WERI-Rb-1 (cell line): ENCODE measurements around the gene ERCC2.
"Not testable (repeated sequence)": the region's sequence is repeated elsewhere in the genome, so short reads cannot be mapped to it uniquely, and the experiment has no call there.

ENCODE experiments used
- DNase-seq: peaks from one replicate; pipeline ENCODE4 v3.0.0-alpha.2; 2020
- H3K27ac ChIP-seq: fragments of 250-450 bp; sonication (Bioruptor Pico); 2 replicates; pipeline ENCODE4 v1.5.1; 2020; ENCODE audit warnings: mild to moderate bottlenecking, moderate library complexity
- H3K27me3 ChIP-seq: fragments of 250-450 bp; sonication (Bioruptor Pico); 2 replicates; pipeline ENCODE4 v1.5.1; 2021; ENCODE audit warnings: mild to moderate bottlenecking, low read depth, moderate library complexity; ENCODE audit not compliant: insufficient read depth, severe bottlenecking
- H3K36me3 ChIP-seq: fragments of 250-450 bp; sonication (Bioruptor Pico); 2 replicates; pipeline ENCODE4 v1.5.1; 2020; ENCODE audit warnings: mild to moderate bottlenecking, moderate library complexity
- H3K4me3 ChIP-seq: 2 replicates; pipeline ENCODE4 v1.5.1; 2011; ENCODE audit warnings: low read depth, mild to moderate bottlenecking, control low read depth, low read length
- H3K9me3 ChIP-seq: fragments of 250-450 bp; sonication (Bioruptor Pico); 2 replicates; pipeline ENCODE4 v1.5.1; 2021; ENCODE audit warnings: mild to moderate bottlenecking, moderate library complexity; ENCODE audit not compliant: severe bottlenecking
- TF ChIP-seq, protein P1 (sequence below): IDR thresholded peaks from 2 replicates; pipeline ENCODE4 v1.5.1; 2011; ENCODE audit warnings: low read depth, mild to moderate bottlenecking, control low read depth, inconsistent platforms, low read length

Gene ERCC2

DNA sequence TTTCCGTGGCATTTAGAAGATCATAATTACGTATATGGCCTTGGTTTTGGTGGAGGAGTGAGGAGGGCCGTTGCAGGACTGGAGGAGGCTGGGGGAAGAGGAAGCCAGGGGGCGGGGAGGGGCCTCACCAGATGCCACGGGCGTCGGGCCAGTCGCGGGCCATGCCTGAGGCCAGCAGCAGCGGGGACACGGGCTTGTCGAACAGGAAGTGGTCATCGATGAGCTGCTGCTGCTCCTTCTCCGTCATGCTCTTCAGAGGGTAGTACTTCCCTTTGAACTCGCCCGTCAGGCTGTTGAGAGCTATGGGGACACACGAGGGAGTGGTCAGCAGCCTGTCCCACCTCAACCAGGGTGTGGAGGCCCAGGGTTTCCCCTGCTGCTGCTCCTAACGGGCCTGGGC, 58.8 kb downstream of the ERCC2 start:
- no peaks in the 10 kb centered on the region for H3K36me3 ChIP-seq
- no peak overlapping the region for H3K27ac ChIP-seq
- H3K27me3 ChIP-seq: no peaks in the 10 kb centered on the region
- TF ChIP-seq, protein P1, sequence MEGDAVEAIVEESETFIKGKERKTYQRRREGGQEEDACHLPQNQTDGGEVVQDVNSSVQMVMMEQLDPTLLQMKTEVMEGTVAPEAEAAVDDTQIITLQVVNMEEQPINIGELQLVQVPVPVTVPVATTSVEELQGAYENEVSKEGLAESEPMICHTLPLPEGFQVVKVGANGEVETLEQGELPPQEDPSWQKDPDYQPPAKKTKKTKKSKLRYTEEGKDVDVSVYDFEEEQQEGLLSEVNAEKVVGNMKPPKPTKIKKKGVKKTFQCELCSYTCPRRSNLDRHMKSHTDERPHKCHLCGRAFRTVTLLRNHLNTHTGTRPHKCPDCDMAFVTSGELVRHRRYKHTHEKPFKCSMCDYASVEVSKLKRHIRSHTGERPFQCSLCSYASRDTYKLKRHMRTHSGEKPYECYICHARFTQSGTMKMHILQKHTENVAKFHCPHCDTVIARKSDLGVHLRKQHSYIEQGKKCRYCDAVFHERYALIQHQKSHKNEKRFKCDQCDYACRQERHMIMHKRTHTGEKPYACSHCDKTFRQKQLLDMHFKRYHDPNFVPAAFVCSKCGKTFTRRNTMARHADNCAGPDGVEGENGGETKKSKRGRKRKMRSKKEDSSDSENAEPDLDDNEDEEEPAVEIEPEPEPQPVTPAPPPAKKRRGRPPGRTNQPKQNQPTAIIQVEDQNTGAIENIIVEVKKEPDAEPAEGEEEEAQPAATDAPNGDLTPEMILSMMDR: no peak
- DNase-seq: peak; percentile 50
- H3K4me3 ChIP-seq: no peak overlapping the region
- H3K9me3 ChIP-seq: peaks cover 4% of the 10 kb centered on the region

DNA sequence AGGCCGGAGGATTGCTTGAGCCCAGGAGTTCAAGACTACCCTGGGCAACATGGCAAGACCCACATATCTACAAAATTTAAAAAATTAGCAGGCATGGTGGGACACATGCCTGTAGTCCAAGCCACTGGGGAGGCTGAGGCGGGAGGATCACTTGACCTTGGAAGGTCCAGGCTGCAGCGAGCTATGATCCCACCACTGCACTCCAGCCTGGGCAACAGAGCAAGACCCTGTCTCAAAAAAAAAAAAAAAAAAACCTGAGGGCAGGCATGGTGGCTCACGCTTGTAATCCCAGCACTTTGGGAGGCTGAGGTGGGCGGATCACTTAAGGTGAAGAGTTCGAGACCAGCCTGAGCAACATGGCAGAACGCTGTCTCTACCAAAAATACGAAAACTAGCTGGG, 61.1 kb downstream of the ERCC2 start:
- H3K27ac ChIP-seq: not testable (repeated sequence)

DNA sequence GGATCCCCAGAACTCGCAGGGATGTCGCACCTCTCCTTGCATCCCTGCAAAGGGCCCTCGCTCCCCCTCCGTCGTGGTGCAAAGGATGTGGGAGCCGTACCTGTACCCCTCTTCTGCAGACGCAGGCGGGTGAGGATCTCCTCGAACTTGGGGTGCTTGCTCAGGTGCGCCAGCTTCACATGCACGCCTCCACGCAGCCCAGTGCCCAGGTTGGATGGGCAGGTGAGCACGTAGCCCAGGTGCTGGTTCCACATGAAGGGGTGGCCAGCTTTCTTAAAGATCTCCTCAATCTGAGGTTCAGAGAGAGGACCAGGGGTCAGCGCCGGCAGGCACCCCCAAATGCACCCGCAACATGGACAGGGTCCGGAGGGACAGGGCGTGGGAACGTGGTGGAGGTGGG, 63.0 kb downstream of the ERCC2 start:
- H3K36me3 ChIP-seq: no peaks in the 10 kb centered on the region
- no peaks in the 10 kb centered on the region for H3K27me3 ChIP-seq
- H3K27ac ChIP-seq: no peak overlapping the region
- DNase-seq: no peak
- TF ChIP-seq, protein P1: no peak
- peaks cover 7% of the 10 kb centered on the region for H3K9me3 ChIP-seq
- no peak overlapping the region for H3K4me3 ChIP-seq

More for the DNA sequence above, 61.1 kb downstream of the ERCC2 start:
- not testable (repeated sequence) for H3K27me3 ChIP-seq, H3K9me3 ChIP-seq, H3K36me3 ChIP-seq, DNase-seq, H3K4me3 ChIP-seq

DNA sequence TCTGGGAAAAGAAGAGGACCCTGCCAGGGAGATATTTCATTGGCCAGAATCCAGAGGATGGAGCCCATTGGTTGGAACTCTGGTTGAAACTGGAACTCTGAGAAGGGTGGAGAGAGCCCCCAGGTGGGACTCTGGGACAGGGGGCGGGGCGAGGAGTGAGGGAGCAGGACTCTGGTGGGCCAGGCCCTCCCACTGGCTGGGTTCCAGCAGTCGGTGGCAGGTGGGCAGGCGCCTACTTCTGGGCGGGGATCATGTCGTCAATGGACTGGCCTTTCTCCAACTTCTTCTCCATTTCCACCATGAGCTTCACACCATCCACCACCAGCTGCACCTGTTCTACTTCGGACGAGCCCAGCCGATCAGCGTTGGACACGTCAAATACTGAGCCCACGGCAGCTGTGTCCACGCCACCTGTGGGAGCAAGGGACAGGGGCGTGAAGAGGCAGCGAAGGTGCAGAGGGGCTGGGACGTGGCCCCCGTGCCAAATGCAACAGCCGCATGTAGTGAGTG, 63.8 kb downstream of the ERCC2 start:
- Histone ChIP-seq H3K4me3 (no peak overlapping the region), H3K9me3 (peaks cover 7% of the 10 kb centered on the region), H3K27ac (no peak overlapping the region), H3K27me3 (no peaks in the 10 kb centered on the region), H3K36me3 (no peaks in the 10 kb centered on the region; the same call in 1 of the 2 replicates)
- TF ChIP-seq, protein P1: no peak
- DNase-seq: no peak

DNA sequence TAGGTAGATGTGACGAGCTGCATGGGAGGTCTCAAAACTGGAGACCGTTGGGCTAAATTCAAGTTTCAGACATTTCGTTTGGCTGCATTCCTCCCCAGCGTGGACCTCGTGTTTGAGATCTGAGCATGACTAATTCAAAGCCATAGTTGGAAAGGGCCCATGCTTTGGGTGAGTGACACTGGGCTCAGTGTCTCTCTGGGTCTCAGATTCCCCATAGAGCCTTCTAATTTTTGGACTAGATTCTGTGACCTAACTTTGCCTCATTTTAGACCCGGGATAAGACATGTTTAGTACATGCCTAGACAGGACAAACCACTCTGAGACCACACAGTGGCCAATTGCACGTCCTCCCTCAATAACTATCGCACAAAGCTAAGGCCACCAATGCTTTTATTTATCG, 64.3 kb downstream of the ERCC2 start:
- Histone ChIP-seq H3K27ac (no peak overlapping the region), H3K27me3 (no peaks in the 10 kb centered on the region), H3K36me3 (no peaks in the 10 kb centered on the region; the same call in 1 of the 2 replicates), H3K4me3 (no peak overlapping the region), H3K9me3 (peaks cover 7% of the 10 kb centered on the region)
- no peak for DNase-seq
- TF ChIP-seq, protein P1: no peak

DNA sequence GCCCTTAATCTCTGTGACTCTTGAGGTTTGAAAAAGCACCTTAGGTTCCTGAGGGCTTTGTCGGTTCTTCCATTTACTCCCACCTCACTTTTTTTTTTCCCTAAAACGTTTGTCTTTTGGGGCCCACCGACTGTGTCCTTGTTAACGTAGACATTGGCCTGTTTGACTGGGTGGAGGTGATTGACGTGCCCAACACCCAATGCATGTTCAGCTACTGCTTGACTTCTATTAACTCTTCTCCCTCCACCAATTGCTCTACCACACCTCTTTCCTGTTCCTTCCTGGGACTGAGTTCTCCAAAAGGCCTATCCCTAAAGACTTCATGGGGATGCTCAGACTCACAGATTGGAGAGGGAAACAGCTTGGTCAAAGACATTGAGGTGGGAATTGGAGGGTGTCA, 65.0 kb downstream of the ERCC2 start:
- Histone ChIP-seq H3K27me3 (no peaks in the 10 kb centered on the region), H3K27ac (no peak overlapping the region), H3K36me3 (peaks cover 4% of the 10 kb centered on the region), H3K4me3 (no peak overlapping the region), H3K9me3 (peaks cover 7% of the 10 kb centered on the region)
- no peak for DNase-seq
- TF ChIP-seq, protein P1: no peak
